Measurements from ENCODE around the gene QRICH2. TPM values are rescaled to one million over a fixed set of nuclear protein-coding genes. Genes with fewer than 3 reads are reported as not detected.
"Not testable (repeated sequence)": the region's sequence is repeated elsewhere in the genome, so short reads cannot be mapped to it uniquely, and the experiment has no call there.

The QRICH2 gene
- total RNA-seq, 1 donor from 2014 or later: 3.6 TPM

GRCh38 chr17:76335716-76336381, 27.8 kb upstream of the QRICH2 start:
- intact Hi-C loops (cut with DNase I): no loop called here
- DNase-seq (ENCODE audit: missing footprints): no peak
- ATAC-seq: no peak

GRCh38 chr17:76333673-76334505, 25.8 kb upstream of the QRICH2 start:
- ATAC-seq (no peak), DNase-seq (ENCODE audit: missing footprints) (no peak)
- intact Hi-C loops (cut with DNase I): no loop called here

DNA sequence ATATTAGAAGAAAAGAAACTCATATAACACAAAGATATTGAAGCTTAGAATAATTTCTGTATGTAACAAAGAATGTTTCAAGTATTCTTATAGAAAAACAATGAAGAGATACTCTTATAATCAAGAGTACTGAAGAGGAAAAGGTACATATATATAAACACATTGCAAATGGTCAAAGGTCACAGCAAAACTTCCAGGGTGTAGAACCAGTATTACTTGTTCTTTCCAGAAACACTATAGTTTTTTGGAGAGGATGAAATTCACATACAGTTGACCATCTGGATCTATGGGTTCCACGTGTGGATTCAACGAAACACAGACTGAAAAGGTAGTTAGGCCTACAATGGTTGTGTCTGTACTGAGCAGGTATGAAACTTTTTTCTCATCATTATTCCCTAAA, 23.0 kb upstream of the QRICH2 start:
- intact Hi-C loops (cut with DNase I): no loop called here
- DNase-seq (ENCODE audit: missing footprints): no peak
- no peak for ATAC-seq

DNA sequence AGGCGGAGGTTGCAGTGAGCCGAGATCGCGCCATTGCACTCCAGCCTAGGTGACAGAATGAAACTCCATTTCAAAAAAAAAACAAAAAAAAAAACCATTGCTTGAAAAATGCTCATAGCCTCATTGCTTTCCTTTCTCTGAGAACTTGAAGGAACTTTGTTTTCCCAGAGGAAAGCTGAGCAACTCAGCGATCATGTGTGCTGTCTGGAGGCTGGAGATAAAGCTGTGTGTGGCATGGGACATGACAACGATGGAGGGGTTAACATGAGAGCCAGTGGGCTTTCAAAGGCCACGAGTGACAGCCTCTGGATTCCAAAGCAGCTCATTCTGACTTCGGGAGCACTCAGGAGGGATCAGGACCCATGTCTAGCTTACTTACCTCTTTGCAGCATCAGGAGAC, 21.6 kb upstream of the QRICH2 start:
- ATAC-seq (no peak), DNase-seq (ENCODE audit: missing footprints) (no peak)
- intact Hi-C loops (cut with DNase I): no loop called here

GRCh38 chr17:76327696-76328095, 19.6 kb upstream of the QRICH2 start:
- DNase-seq (ENCODE audit: missing footprints) (no peak), ATAC-seq (no peak)
- intact Hi-C loops (cut with DNase I): no loop called here

DNA sequence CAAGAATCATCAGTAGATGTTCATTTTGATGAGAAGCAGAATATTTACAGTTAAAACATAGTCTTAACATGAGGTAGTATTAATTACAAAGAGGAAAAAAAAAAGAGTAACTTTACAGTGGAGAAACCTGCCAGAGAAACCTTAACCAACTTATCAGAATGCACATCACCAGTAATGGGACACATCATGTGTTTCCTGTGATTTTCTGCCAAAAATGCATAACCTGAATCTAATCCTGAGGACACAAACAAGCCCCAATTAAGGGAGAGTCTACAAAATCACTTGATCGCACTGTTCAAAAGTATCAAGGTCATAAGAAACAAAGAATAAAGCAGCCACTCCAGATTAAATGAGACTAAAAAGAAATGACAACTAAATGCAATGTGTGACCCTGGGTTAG, 18.2 kb upstream of the QRICH2 start:
- ATAC-seq (no peak), DNase-seq (ENCODE audit: missing footprints) (no peak)
- intact Hi-C loops (cut with DNase I): no loop called here

DNA sequence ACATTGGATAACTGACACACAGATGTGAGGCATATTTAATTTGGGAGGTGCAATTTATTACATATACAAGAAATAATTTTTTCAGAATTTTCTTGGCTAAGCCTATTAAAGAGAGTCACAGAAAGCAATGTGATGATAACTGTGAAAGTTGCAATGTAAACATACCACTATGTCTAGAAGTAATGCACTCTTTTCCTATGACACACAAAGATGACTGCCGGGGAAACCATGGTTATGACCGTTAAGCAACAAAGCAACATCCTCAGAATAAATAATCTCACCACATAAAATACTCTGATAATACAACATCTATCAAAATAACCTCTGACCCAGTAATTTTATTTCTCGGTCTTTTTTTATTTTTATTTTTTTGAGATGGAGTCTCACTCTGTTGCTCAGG, 10.5 kb upstream of the QRICH2 start:
- DNase-seq (ENCODE audit: missing footprints) (no peak), ATAC-seq (no peak)
- intact Hi-C loops (cut with DNase I): loop anchor here (5.0 kb wide), 1 partner anchor 34 kb away; the partner anchor contains the start of gene PRPSAP1

DNA sequence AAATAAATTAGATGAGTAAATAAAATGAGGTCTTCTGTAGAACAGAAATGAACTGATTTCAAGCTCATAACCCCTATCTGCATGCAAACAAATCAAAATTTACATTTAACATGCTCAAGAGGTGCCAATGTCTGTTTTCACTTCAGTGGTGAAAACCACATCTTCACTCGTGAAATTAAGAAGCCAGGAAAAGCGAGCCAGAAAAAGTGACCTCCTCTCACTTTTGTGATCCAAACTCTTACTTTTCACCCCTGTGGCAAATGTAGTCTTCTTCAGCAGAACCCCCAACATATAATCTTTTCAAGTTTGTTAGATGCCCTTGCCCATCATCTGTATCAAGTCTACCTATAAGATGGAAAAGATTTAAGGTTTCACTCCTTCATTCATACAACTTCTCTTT, 9.5 kb upstream of the QRICH2 start:
- no peak for DNase-seq (ENCODE audit: missing footprints)
- no peak for ATAC-seq
- intact Hi-C loops (cut with DNase I): loop anchor here (5.0 kb wide), 1 partner anchor 35 kb away; the partner anchor contains the start of gene PRPSAP1

DNA sequence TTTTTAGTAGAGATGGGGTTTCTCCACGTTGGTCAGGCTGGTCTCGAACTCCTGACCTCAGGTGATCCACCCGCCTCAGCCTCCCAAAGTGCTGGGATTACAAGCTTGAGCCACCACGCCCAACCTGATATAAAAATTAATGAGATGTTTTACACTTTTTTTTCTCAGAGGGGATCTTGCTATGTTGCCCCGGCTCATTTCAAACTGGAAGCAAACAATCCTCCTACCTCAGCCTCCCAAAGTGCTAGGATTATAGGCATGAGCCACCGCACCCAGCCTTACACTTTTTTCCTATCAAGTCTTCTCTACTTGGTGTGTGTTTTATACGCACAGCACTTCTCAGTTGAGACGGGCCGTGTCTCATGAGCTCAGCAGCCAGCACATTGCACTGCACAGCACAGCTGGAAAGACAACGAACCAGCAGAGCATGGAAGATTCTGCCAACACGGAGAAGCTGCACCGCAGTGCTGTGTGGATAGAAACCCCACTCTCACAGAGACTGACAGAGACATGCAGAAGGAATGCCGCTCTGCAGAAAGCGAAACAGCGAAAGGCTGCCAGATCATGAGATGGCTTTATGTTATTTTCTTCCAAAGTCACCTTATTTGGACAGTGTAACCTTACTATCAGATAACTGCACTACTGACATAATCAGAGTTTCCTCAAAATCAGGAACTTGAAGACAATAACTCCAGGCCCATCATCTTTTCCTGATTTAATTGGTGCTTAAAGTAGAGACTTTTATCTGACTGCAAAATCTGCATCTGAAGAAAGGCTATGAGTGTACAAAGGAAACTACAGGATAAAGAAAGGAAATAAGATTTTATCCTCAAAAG, 6.5 kb upstream of the QRICH2 start:
- no peak for DNase-seq (ENCODE audit: missing footprints)
- no peak for ATAC-seq
- intact Hi-C loops (cut with DNase I): loop anchor here (5.0 kb wide), 1 partner anchor 38 kb away; the partner anchor contains the start of gene PRPSAP1

DNA sequence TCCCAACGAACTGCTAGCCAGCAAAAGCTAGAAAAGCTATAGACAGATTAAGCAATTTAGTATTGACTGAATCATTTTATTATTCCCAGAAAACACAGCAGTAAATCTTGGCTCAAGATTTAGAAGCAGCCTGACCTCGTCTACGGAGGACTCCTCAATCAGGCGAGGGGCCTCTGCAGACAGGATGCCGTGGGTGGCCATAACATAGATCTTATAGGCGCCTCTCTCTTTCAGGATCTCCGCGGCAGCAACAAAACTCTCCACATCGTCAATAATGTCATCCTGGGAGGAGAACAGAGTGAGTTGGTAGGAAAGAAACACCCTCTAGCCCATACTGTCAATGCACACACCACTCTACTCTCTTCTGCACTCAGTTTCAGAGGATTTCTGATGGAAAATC, 4.7 kb upstream of the QRICH2 start:
- intact Hi-C loops (cut with DNase I): no loop called here
- no peak for DNase-seq (ENCODE audit: missing footprints)
- no peak for ATAC-seq

DNA sequence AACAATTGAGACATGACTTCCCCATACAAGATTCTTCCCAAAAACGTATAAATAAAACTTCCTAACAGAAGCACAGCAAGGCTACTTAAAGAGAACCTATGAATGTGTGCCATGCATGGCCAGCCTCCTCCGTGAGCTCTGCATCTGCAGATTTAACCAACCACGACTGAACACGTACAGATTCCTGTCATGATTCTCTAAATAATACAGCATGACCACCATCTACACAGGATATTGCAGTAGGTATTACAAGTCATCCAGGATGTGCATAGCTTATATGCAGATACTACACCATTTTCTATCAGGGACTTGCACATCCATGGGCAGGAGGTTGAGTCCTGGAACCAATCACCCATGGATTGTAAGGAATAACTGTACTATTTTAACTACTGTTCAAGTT, 1.4 kb upstream of the QRICH2 start:
- no peak for DNase-seq (ENCODE audit: missing footprints)
- no peak for ATAC-seq
- intact Hi-C loops (cut with DNase I): loop anchor here (10.0 kb wide), 1 partner anchor 145 kb away; the partner anchor contains the start of gene UBE2O

DNA sequence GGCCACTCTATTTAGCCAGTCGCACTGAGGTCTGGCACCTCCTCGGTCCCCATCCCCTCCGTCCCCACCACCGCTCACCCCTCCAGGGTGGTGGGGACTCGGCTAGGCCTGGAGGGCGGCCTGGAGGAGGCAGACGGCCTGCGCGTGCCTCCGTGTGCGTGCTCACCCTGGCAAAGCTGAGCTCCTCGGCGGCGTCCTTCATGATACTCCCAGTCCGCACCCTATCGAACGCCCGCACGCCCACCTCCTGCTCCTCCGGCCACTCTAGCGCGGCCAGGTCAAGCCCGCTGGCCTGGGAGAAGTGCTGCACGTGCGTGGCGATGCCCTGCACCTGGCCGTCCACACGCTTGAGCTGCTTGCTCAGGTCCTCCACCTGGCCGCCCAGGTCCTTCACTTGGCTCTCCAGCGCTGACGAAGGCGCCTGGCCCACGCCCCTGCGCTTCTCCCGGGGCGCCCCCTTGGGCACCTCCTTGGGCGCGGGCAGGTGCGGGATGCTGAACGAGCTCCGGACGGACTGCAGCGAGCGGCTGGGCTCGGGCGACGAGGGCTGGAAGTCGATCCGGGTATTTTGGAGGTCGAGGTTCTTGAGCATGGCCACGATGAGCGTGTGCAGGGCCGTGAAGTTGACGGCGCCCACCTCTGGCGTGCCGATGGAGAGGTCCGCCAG, 644 bp downstream of the QRICH2 start:
- DNase-seq (ENCODE audit: missing footprints): no peak
- intact Hi-C loops (cut with DNase I): loop anchor here (10.0 kb wide), 1 partner anchor 147 kb away; the partner anchor contains the start of gene UBE2O
- ATAC-seq: no peak

DNA sequence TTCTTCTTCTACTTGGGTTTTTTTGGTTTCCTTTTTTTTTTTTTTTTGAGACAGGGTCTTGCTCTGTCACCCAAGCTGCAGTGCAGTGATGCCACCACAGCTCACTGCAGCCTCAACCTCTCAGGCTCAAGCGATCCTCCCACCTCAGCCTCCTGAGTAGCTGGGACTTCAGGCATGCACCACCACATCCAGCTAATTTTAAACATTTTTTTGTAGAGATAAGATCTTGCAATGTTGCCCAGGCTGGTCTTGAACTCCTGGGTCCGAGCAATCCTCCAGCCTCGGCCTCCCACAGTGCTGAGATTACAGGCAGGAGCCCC, 3.0 kb downstream of the QRICH2 start:
- DNase-seq (ENCODE audit: missing footprints); ATAC-seq: not testable (repeated sequence)
- intact Hi-C loops (cut with DNase I): loop anchor here (2.0 to 10.0 kb wide), 2 partner anchors 94 to 150 kb away; partner anchors contain the start of gene UBE2O

DNA sequence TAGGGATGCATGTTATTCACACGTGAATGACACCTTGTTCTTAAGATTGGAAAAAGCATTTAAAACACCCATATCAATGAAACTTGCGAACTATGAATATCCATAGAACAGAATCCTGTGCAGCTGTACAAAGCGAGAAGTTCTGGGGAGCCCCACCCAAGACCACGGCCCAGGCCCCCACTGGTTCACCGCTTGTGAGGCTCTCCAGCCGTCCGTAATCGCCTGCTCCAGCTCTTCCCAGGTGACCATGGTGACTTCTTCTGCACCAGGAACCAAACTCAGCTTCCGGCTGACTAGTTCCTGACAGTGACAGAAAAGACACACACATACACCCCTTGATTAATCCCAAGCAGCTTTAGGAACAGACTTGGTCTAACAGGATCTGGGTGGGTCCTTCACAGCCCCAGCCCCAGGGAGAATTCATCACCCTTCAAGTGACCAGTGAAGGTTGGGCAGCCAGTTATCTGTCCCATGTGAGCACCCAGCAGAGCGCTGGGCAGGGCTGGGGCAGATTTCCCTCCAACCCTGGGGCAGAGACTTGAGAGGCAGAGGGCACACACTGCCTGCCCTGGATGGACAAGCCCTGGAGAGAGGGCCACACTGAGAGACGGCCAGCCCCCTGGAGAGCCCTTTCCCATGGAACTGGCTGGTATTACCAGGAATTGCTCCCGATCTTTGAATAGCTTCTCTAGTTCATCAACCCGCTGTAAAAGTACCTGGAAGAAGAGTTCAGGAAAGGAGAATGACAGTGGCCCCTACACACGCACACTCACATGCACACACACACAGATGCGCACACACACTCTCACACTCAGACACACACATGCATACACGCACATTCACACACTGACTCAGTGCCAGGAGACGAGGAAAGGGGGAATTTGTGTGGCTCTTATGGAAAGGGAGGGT, 3.6 kb downstream of the QRICH2 start:
- ATAC-seq: no peak

DNA sequence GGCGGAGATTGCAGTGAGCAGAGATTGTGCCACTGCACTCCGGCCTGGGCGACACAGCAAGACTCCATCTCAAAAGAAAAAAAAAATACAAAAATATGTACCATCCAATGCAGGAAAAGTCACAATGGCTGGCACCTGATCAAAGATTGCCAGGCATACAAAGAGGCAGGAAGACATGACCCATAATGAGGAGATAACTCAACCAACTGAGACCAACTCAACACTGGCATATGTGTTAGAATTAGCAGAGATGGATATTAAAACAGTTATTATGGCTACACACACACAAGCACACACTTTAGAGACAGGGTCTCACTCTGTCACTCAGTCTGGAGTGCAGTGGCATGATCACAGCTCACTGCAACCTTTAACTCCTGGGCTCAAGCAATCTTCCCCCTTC, 10.6 kb downstream of the QRICH2 start:
- intact Hi-C loops (cut with DNase I): loop anchor here (5.0 kb wide), 1 partner anchor 285 kb away; no protein-coding TSS in a partner anchor
- DNase-seq (ENCODE audit: missing footprints) (no peak), ATAC-seq (no peak)

More for the DNA sequence above, 3.6 kb downstream of the QRICH2 start:
- intact Hi-C loops (cut with DNase I): loop anchor here (2.0 to 10.0 kb wide), 3 partner anchors 94 to 203 kb away; partner anchors contain the start of gene UBE2O
- DNase-seq (ENCODE audit: missing footprints): no peak

DNA sequence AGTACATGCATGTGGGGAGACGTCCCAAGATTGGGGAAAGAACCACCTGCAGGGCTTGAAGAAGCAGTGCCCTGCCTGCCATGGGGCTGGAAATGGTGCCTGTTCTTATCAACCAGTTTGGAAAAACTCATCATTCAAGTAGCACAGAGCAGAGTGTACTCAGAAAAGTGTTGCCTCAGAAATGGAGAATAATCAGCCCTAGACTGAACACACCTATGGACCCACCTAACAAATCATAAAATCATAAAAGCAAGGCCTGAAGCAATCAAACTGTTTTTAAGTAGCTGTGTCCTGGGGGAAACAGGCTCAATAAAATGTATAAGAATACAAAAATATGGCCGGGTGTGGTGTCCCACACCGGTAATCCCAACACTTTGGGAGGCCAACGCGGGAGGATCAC, 11.2 kb downstream of the QRICH2 start:
- intact Hi-C loops (cut with DNase I): loop anchor here (5.0 kb wide), 1 partner anchor 285 kb away; no protein-coding TSS in a partner anchor
- no peak for DNase-seq (ENCODE audit: missing footprints)
- ATAC-seq: no peak

DNA sequence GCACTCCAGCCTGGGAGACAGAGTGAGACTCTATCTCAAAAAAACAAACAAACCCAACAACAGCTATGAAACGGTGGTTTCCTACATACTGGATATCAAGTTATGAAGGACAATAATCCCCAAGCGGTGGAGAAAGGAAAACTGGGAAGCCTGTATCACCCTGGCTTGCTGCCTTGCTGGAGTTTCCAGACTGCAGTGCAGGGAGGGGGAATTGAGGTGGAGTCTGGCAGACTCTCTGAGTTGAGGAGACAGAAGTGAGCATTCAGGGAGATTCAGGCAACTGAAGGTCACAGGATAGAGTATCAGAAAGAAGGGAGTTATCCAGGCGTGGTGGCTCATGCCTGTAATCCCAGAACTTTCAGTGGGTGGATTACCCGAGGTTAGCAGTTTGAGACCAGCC, 11.9 kb downstream of the QRICH2 start:
- intact Hi-C loops (cut with DNase I): loop anchor here (5.0 kb wide), 1 partner anchor 284 kb away; no protein-coding TSS in a partner anchor
- DNase-seq (ENCODE audit: missing footprints): no peak
- ATAC-seq: peak; percentile 82

Measured in Right ventricle myocardium inferior (tissue), 1 donor.